Astrocyte of the cerebellum (primary cell): ENCODE data around the gene ST7L.

Experiments
- DNase-seq: peaks from one replicate; pipeline ENCODE4 v3.0.0-alpha.2; 2011; ENCODE audit warnings: low read depth
- H3K4me3 ChIP-seq: 2 replicates; pipeline ENCODE4 v1.5.1; 2011; ENCODE audit warnings: mild to moderate bottlenecking, low read depth, low read length, moderate library complexity
- CTCF ChIP-seq: IDR thresholded peaks from 2 replicates; pipeline ENCODE4 v1.5.1; 2012; ENCODE audit warnings: low read length, low read depth, moderate library complexity, mild to moderate bottlenecking; ENCODE audit errors: missing control alignments
- in situ Hi-C: cut with HindIII; loops from 2 replicates; pipeline ENCODE4 v1.10.0; 2017; ENCODE audit warnings: low sequenced_read_pairs

ST7L gene

GRCh38 chr1:112517646-112518045 is 101.3 kb downstream of the ST7L start:
- no peak for TF ChIP-seq CTCF
- DNase-seq, result no peak
- H3K4me3 ChIP-seq, result no peak overlapping the region
- in situ Hi-C loops, result no loop called here

GRCh38 chr1:112517231-112517630 is 101.7 kb downstream of the ST7L start:
- DNase-seq, result no peak
- H3K4me3 ChIP-seq, result no peak overlapping the region
- no peak for TF ChIP-seq CTCF
- in situ Hi-C loops, result no loop called here

GRCh38 chr1:112516141-112516540 is 102.8 kb downstream of the ST7L start:
- no peak for TF ChIP-seq CTCF
- no peak for DNase-seq
- in situ Hi-C loops, result no loop called here

GRCh38 chr1:112515311-112516009 is 103.5 kb downstream of the ST7L start:
- TF ChIP-seq CTCF, result no peak
- peak; percentile 76 for DNase-seq
- no peak overlapping the region for H3K4me3 ChIP-seq
- in situ Hi-C loops, result no loop called here

More at GRCh38 chr1:112516141-112516540, 102.8 kb downstream of the ST7L start:
- H3K4me3 ChIP-seq, result no peak overlapping the region

- in situ Hi-C loops, result no loop called here
- no peak for TF ChIP-seq CTCF
- no peak overlapping the region for H3K4me3 ChIP-seq
- no peak for DNase-seq
Measured at GRCh38 chr1:112514901-112515300, 104.0 kb downstream of the ST7L start.

- in situ Hi-C loops, result no loop called here
- H3K4me3 ChIP-seq, result no peak overlapping the region
- no peak for TF ChIP-seq CTCF
- DNase-seq, result no peak
Measured at GRCh38 chr1:112513112-112513870, 105.7 kb downstream of the ST7L start.
